Activated naive CD8-positive, alpha-beta T cell treated with anti-CD3 and anti-CD28 coated beads, Interleukin-2, amount 10 ng/mL, durations not matched to agents 7 days and 5 days (primary cell): ENCODE measurements around the gene HDAC4. TPM values are rescaled to one million over a fixed set of nuclear protein-coding genes. Genes with fewer than 3 reads are reported as not detected.

Source experiments
- ATAC-seq: fragments of 150-1000 bp; cut with Tn5 transposase; one replicate; pipeline ENCODE4 v1.10.0; 2021; ENCODE audit warnings: low read depth, moderate library complexity
- POLR2A ChIA-PET: fragments of 350-600 bp; sonication (Branson Sonifier 250); formaldehyde crosslinking; loops from one replicate; lab custom pipeline; 2021; ENCODE audit warnings: antibody characterized with exemption; lab: Charles Lee
- DNase-seq: peaks from one replicate; pipeline ENCODE4 v3.0.0; 2021
- H3K27ac Mint-ChIP-seq: one replicate; pipeline ENCODE4 v1.8.0; 2022; ENCODE audit warnings: mild to moderate bottlenecking, mixed read lengths
- H3K27me3 Mint-ChIP-seq: one replicate; pipeline ENCODE4 v1.8.0; 2022; ENCODE audit warnings: mild to moderate bottlenecking, moderate library complexity, mixed read lengths
- H3K36me3 Mint-ChIP-seq: one replicate; pipeline ENCODE4 v1.8.0; 2021; ENCODE audit warnings: mild to moderate bottlenecking, mixed read lengths
- H3K4me1 Mint-ChIP-seq: one replicate; pipeline ENCODE4 v1.8.0; 2021; ENCODE audit warnings: mixed read lengths
- H3K4me3 Mint-ChIP-seq: one replicate; pipeline ENCODE4 v1.8.0; 2022; ENCODE audit warnings: mild to moderate bottlenecking, moderate library complexity, mixed read lengths
- H3K9me3 Mint-ChIP-seq: one replicate; pipeline ENCODE4 v1.8.0; 2021; ENCODE audit warnings: mixed read lengths
- total RNA-seq, 2 experiments: library from RNA; stranded (reverse); gene quantifications; one replicate each; pipeline ENCODE4 v1.2.3, GENCODE V29; 2021

Gene HDAC4
- total RNA-seq, 2 experiments from 2014 or later: 54.0 to 57.4 TPM

- POLR2A ChIA-PET: no interaction called here
- no peak for ATAC-seq
- Mint-ChIP-seq H3K4me3 (no peak overlapping the region), H3K36me3 (peaks cover 14% of the 10 kb centered on the region), H3K4me1 (peaks cover 12% of the 10 kb centered on the region), H3K9me3 (peaks cover 1% of the 10 kb centered on the region), H3K27me3 (no peaks in the 10 kb centered on the region), H3K27ac (no peak overlapping the region)
- no peak for DNase-seq
Observed at GRCh38 chr2:239360421-239361310, 40.2 kb downstream of the HDAC4 start.

- ATAC-seq (no peak), DNase-seq (no peak)
- no peaks in the 10 kb centered on the region for H3K27me3 Mint-ChIP-seq
- peaks cover 20% of the 10 kb centered on the region for H3K36me3 Mint-ChIP-seq
- peaks cover 5% of the 10 kb centered on the region for H3K9me3 Mint-ChIP-seq
- POLR2A ChIA-PET: no interaction called here
- no peak overlapping the region for H3K4me3 Mint-ChIP-seq
- H3K4me1 Mint-ChIP-seq: peaks cover 12% of the 10 kb centered on the region
- H3K27ac Mint-ChIP-seq: no peak overlapping the region
Observed at GRCh38 chr2:239360008-239360407, 40.8 kb downstream of the HDAC4 start.

GRCh38 chr2:239359196-239359912, 41.5 kb downstream of the HDAC4 start:
- no peaks in the 10 kb centered on the region for H3K27me3 Mint-ChIP-seq
- H3K4me1 Mint-ChIP-seq: peaks cover 12% of the 10 kb centered on the region
- DNase-seq (no peak), ATAC-seq (no peak)
- H3K36me3 Mint-ChIP-seq: peaks cover 25% of the 10 kb centered on the region
- no peak overlapping the region for H3K27ac Mint-ChIP-seq
- H3K9me3 Mint-ChIP-seq: peaks cover 7% of the 10 kb centered on the region
- POLR2A ChIA-PET: no interaction called here
- H3K4me3 Mint-ChIP-seq: no peak overlapping the region

GRCh38 chr2:239358062-239358754, 42.6 kb downstream of the HDAC4 start:
- no peak overlapping the region for H3K27ac Mint-ChIP-seq
- no peak for DNase-seq
- no peaks in the 10 kb centered on the region for H3K27me3 Mint-ChIP-seq
- H3K4me3 Mint-ChIP-seq: no peak overlapping the region
- H3K4me1 Mint-ChIP-seq: peaks cover 5% of the 10 kb centered on the region
- POLR2A ChIA-PET: no interaction called here
- peaks cover 30% of the 10 kb centered on the region for H3K36me3 Mint-ChIP-seq
- peaks cover 9% of the 10 kb centered on the region for H3K9me3 Mint-ChIP-seq
- ATAC-seq: no peak

GRCh38 chr2:239355724-239356123, 45.1 kb downstream of the HDAC4 start:
- Mint-ChIP-seq H3K9me3 (peaks cover 9% of the 10 kb centered on the region), H3K27me3 (no peaks in the 10 kb centered on the region), H3K4me3 (no peak overlapping the region), H3K36me3 (peaks cover 45% of the 10 kb centered on the region), H3K4me1 (peaks cover 3% of the 10 kb centered on the region), H3K27ac (no peak overlapping the region)
- ATAC-seq (no peak), DNase-seq (no peak)
- POLR2A ChIA-PET: no interaction called here

- POLR2A ChIA-PET: no interaction called here
- no peak for DNase-seq
- H3K4me3 Mint-ChIP-seq: no peak overlapping the region
- no peak for ATAC-seq
- H3K36me3 Mint-ChIP-seq: peaks cover 47% of the 10 kb centered on the region
- H3K4me1 Mint-ChIP-seq: peaks cover 5% of the 10 kb centered on the region
- peaks cover 9% of the 10 kb centered on the region for H3K9me3 Mint-ChIP-seq
- H3K27ac Mint-ChIP-seq: no peak overlapping the region
- no peaks in the 10 kb centered on the region for H3K27me3 Mint-ChIP-seq
Observed at GRCh38 chr2:239355139-239355538, 45.7 kb downstream of the HDAC4 start.

GRCh38 chr2:239354791-239355136, 46.1 kb downstream of the HDAC4 start:
- no peaks in the 10 kb centered on the region for H3K27me3 Mint-ChIP-seq
- H3K4me3 Mint-ChIP-seq: no peak overlapping the region
- POLR2A ChIA-PET: no interaction called here
- peaks cover 5% of the 10 kb centered on the region for H3K4me1 Mint-ChIP-seq
- DNase-seq: no peak
- no peak for ATAC-seq
- no peak overlapping the region for H3K27ac Mint-ChIP-seq
- H3K36me3 Mint-ChIP-seq: peaks cover 47% of the 10 kb centered on the region
- H3K9me3 Mint-ChIP-seq: peaks cover 9% of the 10 kb centered on the region

- Mint-ChIP-seq H3K9me3 (peaks cover 9% of the 10 kb centered on the region), H3K27ac (no peak overlapping the region), H3K27me3 (no peaks in the 10 kb centered on the region), H3K4me1 (peaks cover 5% of the 10 kb centered on the region), H3K36me3 (peaks cover 48% of the 10 kb centered on the region), H3K4me3 (no peak overlapping the region)
- DNase-seq (no peak), ATAC-seq (no peak)
- POLR2A ChIA-PET: no interaction called here
Observed at GRCh38 chr2:239354132-239354790, 46.6 kb downstream of the HDAC4 start.

GRCh38 chr2:239353692-239354091, 47.1 kb downstream of the HDAC4 start:
- Mint-ChIP-seq H3K4me3 (no peak overlapping the region), H3K4me1 (peaks cover 5% of the 10 kb centered on the region), H3K27ac (no peak overlapping the region), H3K36me3 (peaks cover 47% of the 10 kb centered on the region), H3K27me3 (no peaks in the 10 kb centered on the region), H3K9me3 (peaks cover 9% of the 10 kb centered on the region)
- no peak for DNase-seq
- no peak for ATAC-seq
- POLR2A ChIA-PET: no interaction called here

- no peak overlapping the region for H3K4me3 Mint-ChIP-seq
- peaks cover 8% of the 10 kb centered on the region for H3K9me3 Mint-ChIP-seq
- POLR2A ChIA-PET: interaction anchor here (0.8 kb wide), 1 partner anchor 13 kb away, joined by 3 read pairs; no protein-coding TSS in a partner anchor
- peaks cover 40% of the 10 kb centered on the region for H3K36me3 Mint-ChIP-seq
- peaks cover 5% of the 10 kb centered on the region for H3K4me1 Mint-ChIP-seq
- no peaks in the 10 kb centered on the region for H3K27me3 Mint-ChIP-seq
- H3K27ac Mint-ChIP-seq: no peak overlapping the region
- DNase-seq (no peak), ATAC-seq (no peak)
Observed at GRCh38 chr2:239351687-239352086, 49.1 kb downstream of the HDAC4 start.

GRCh38 chr2:239349453-239350135, 51.2 kb downstream of the HDAC4 start:
- H3K27me3 Mint-ChIP-seq: no peaks in the 10 kb centered on the region
- H3K4me1 Mint-ChIP-seq: peaks cover 5% of the 10 kb centered on the region
- DNase-seq: no peak
- no peak for ATAC-seq
- no peak overlapping the region for H3K4me3 Mint-ChIP-seq
- POLR2A ChIA-PET: no interaction called here
- peaks cover 3% of the 10 kb centered on the region for H3K9me3 Mint-ChIP-seq
- H3K36me3 Mint-ChIP-seq: peaks cover 27% of the 10 kb centered on the region
- no peak overlapping the region for H3K27ac Mint-ChIP-seq

- ATAC-seq (no peak), DNase-seq (no peak)
- POLR2A ChIA-PET: no interaction called here
- Mint-ChIP-seq H3K9me3 (peaks cover under 1% of the 10 kb centered on the region), H3K27ac (no peak overlapping the region), H3K36me3 (peaks cover 22% of the 10 kb centered on the region), H3K4me3 (no peak overlapping the region), H3K4me1 (peaks cover 4% of the 10 kb centered on the region), H3K27me3 (no peaks in the 10 kb centered on the region)
Observed at GRCh38 chr2:239348563-239349452, 52.0 kb downstream of the HDAC4 start.
